GM12878 (cell line): ENCODE results near the gene ATF6. TPM values are rescaled to one million over a fixed set of nuclear protein-coding genes. Genes with fewer than 3 reads are reported as not detected.

Experiments used
- ATAC-seq: fragments of 200-7000 bp; cut with Tn5 transposase; 3 replicates; pipeline ENCODE4 v1.9.1; 2020; ENCODE audit warnings: mild to moderate bottlenecking, moderate library complexity
- BruUV-seq: library from RNA; stranded (reverse); fragments of 400-500 nt; replicated peaks from 2 replicates; lab custom pipeline; 2021; lab: Mats Ljungman, UMichigan
- CTCF ChIA-PET: fragments of 300-600 bp; sonication (Branson Sonifier 250); formaldehyde crosslinking; extraction: SDS; loops from one replicate; lab custom pipeline; 2021; ENCODE audit warnings: inconsistent platforms; lab: Yijun Ruan, JAX
- POLR2A ChIA-PET: fragments of 350-600 bp; formaldehyde crosslinking; extraction: SDS; loops from one replicate; lab custom pipeline; 2021; ENCODE audit warnings: inconsistent platforms; lab: Charles Lee
- RAD21 ChIA-PET: fragments of 300-600 bp; sonication (Branson Sonifier 250); formaldehyde crosslinking; loops from one replicate; lab custom pipeline; 2023; ENCODE audit warnings: antibody characterized with exemption; ENCODE audit not compliant: unreplicated experiment; lab: Charles Lee
- SMC1A ChIA-PET: fragments of 300-600 bp; sonication (Branson Sonifier 250); formaldehyde crosslinking; loops from one replicate; lab custom pipeline; 2023; ENCODE audit not compliant: unreplicated experiment, uncharacterized antibody; lab: Charles Lee
- DNase-seq: peaks from one replicate; pipeline ENCODE4 v3.0.0-alpha.2; 2011; ENCODE audit warnings: low read depth, low spot score
- FAIRE-seq: peaks from 3 replicates; lab custom pipeline; 2011; peaks lifted over from hg19 to GRCh38; lab: Jason Lieb, UNC
- H2AFZ ChIP-seq: 2 replicates; pipeline ENCODE4 v1.6.0; 2011; ENCODE audit warnings: low read depth, low read length, control low read depth; ENCODE audit not compliant: control insufficient read depth
- H3K27ac ChIP-seq: 2 replicates; pipeline ENCODE4 v1.5.1; 2011; ENCODE audit warnings: control low read depth; ENCODE audit not compliant: control insufficient read depth, insufficient read depth
- H3K27me3 ChIP-seq, 2 experiments: replicated peaks in 1 of 2; 2 replicates each; pipeline versions ENCODE4 v1.6.0 to v1.6.1; 2011; ENCODE audit warnings: low read length in 1 of 2; ENCODE audit not compliant: control insufficient read depth in 2 of 2, insufficient read depth in 2 of 2
- H3K36me3 ChIP-seq, 2 experiments: 2 replicates each; pipeline ENCODE4 v1.5.1; 2011; ENCODE audit warnings: low read length in 1 of 2; ENCODE audit not compliant: control insufficient read depth in 2 of 2, insufficient read depth in 2 of 2
- H3K4me1 ChIP-seq: 2 replicates; pipeline ENCODE4 v1.6.1; 2011; ENCODE audit warnings: mild to moderate bottlenecking, low read length, moderate library complexity, mixed read lengths; ENCODE audit not compliant: control insufficient read depth, insufficient read depth
- H3K4me2 ChIP-seq: 2 replicates; pipeline ENCODE4 v1.6.0; 2011; ENCODE audit warnings: control low read depth; ENCODE audit not compliant: control insufficient read depth, insufficient read depth
- H3K4me3 ChIP-seq: fragments of 200-600 bp; sonication (generic); 2 replicates; pipeline ENCODE4 v1.5.1; 2016
- H3K79me2 ChIP-seq: 2 replicates; pipeline ENCODE4 v1.6.0; 2011; ENCODE audit warnings: low read length; ENCODE audit not compliant: control insufficient read depth, insufficient read depth
- H3K9ac ChIP-seq: 2 replicates; pipeline ENCODE4 v1.8.0; 2011; ENCODE audit warnings: low read length, control low read depth, mixed read lengths; ENCODE audit not compliant: control insufficient read depth, insufficient read depth
- H3K9me3 ChIP-seq: replicated peaks from 3 replicates; pipeline ENCODE4 v1.5.1; 2011; ENCODE audit warnings: mild to moderate bottlenecking, low read length; ENCODE audit not compliant: control insufficient read depth, insufficient read depth
- H4K20me1 ChIP-seq: 2 replicates; pipeline ENCODE4 v1.6.0; 2011; ENCODE audit not compliant: control insufficient read depth, insufficient read depth
- BCL11A ChIP-seq: IDR thresholded peaks from 2 replicates; pipeline ENCODE4 v1.6.1; 2011; ENCODE audit warnings: low read depth, low read length
- ESRRA ChIP-seq: IDR thresholded peaks from 2 replicates; pipeline ENCODE4 v1.6.1; 2012; ENCODE audit warnings: mild to moderate bottlenecking, low read length, improper control_type of control experiment
- HCFC1 ChIP-seq: fragments of 150-350 bp; IDR thresholded peaks from 2 replicates; pipeline ENCODE4 v1.6.1; 2014; ENCODE audit warnings: low read length
- HDAC6 ChIP-seq: fragments of 200-600 bp; sonication (generic); IDR thresholded peaks from one replicate; pipeline ENCODE4 v1.8.0; 2017; ENCODE audit warnings: antibody characterized with exemption; ENCODE audit not compliant: unreplicated experiment
- JUND ChIP-seq: IDR thresholded peaks from 2 replicates; pipeline ENCODE4 v1.6.1; 2012; ENCODE audit warnings: low read depth, mild to moderate bottlenecking, low read length, improper control_type of control experiment, moderate library complexity
- NR2F1 ChIP-seq: fragments of 450-650 bp; conservative IDR thresholded peaks from 2 replicates; pipeline ENCODE4 v1.6.1; 2017; ENCODE audit warnings: mild to moderate bottlenecking
- PML ChIP-seq: IDR thresholded peaks from 2 replicates; pipeline ENCODE4 v1.6.1; 2012; ENCODE audit warnings: low read length, inconsistent platforms
- RFX5 ChIP-seq: IDR thresholded peaks from 2 replicates; pipeline ENCODE4 v1.6.1; 2011; ENCODE audit warnings: low read depth, low read length, improper control_type of control experiment
- SP1 ChIP-seq: IDR thresholded peaks from one replicate; pipeline ENCODE4 v1.6.1; 2011; ENCODE audit warnings: low read depth, low read length
- SREBF1 ChIP-seq: IDR thresholded peaks from 2 replicates; pipeline ENCODE4 v1.6.1; 2012; ENCODE audit warnings: mild to moderate bottlenecking, low read length
- YY1 ChIP-seq: IDR thresholded peaks from 2 replicates; pipeline ENCODE4 v1.6.1; 2011; ENCODE audit warnings: low read depth, mild to moderate bottlenecking, low read length
- ZNF207 ChIP-seq: fragments of 450-650 bp; IDR thresholded peaks from 2 replicates; pipeline ENCODE4 v1.6.1; 2014; ENCODE audit warnings: antibody characterized with exemption, mild to moderate bottlenecking, borderline replicate concordance
- ZNF274 ChIP-seq: IDR thresholded peaks from one replicate; pipeline ENCODE4 v1.8.0; 2011; ENCODE audit not compliant: insufficient read length, insufficient read depth
- ZNF384 ChIP-seq: IDR thresholded peaks from 2 replicates; pipeline ENCODE4 v1.6.1; 2012; ENCODE audit warnings: low read depth, mild to moderate bottlenecking, low read length, improper control_type of control experiment, borderline replicate concordance
- ZNF622 ChIP-seq: fragments of 450-650 bp; IDR thresholded peaks from 2 replicates; pipeline ENCODE4 v1.6.1; 2017; ENCODE audit warnings: mild to moderate bottlenecking, inconsistent platforms
- ZSCAN29 ChIP-seq: fragments of 450-650 bp; IDR thresholded peaks from 2 replicates; pipeline ENCODE4 v1.6.1; 2017; ENCODE audit warnings: mild to moderate bottlenecking, moderate library complexity
- WGBS: methylation state at CpG from one replicate; pipeline ENCODE4 v1.1.6; 2016; ENCODE audit warnings: low lambda C conversion rate; ENCODE audit not compliant: insufficient replicate concordance, insufficient coverage; ENCODE audit errors: missing lambda C conversion rate; 5-methylcytosine and 5-hydroxymethylcytosine counted together
- in situ Hi-C: fragments of 300-500 bp; cut with MboI; formaldehyde crosslinking; loops from 9 replicates; pipeline ENCODE4 v1.14.3; 2018; ENCODE audit warnings: mixed read lengths
- intact Hi-C: fragments of 100-400 bp; cut with micrococcal nuclease; formaldehyde crosslinking; loops from one replicate; pipeline ENCODE4 v1.14.2; 2022; ENCODE audit not compliant: unreplicated experiment
- polyA plus RNA-seq, 11 experiments: library from polyadenylated mRNA; depleted of rRNA in 4 of 11; unstranded in 6 of 11; stranded (reverse) in 5 of 11; fragments of >200 nt; fragmentation: Nextera tagmentation in 4 of 11; fragmentation: Illumina TruSeq in 1 of 11; extraction: Ambion mirVana in 4 of 11; extraction: Trizol in 1 of 11; gene quantifications; 1 replicate in 1 of 11; 2 replicates in 10 of 11; pipeline versions ENCODE4 v1.2.1 to v1.2.3, GENCODE V29; 2011 to 2016; ENCODE audit warnings: inconsistent platforms in 2 of 11, missing spikeins in 2 of 11, low read depth in 1 of 11
- total RNA-seq, 4 experiments: library from RNA; depleted of rRNA in 3 of 4; stranded (reverse); fragments of >200 nt in 3 of 4; fragmentation: Illumina TruSeq in 1 of 4; extraction: Trizol in 1 of 4; gene quantifications; 2 replicates each; pipeline versions ENCODE4 v1.2.1 to v1.2.3, GENCODE V29; 2013 to 2021
- TF ChIP-seq, protein P1 (sequence below): IDR thresholded peaks from 2 replicates; pipeline ENCODE4 v1.6.1; 2011; ENCODE audit warnings: borderline replicate concordance, low read depth, mild to moderate bottlenecking, moderate library complexity, low read length; ENCODE audit not compliant: insufficient read depth, poor library complexity, severe bottlenecking
- TF ChIP-seq, protein P2 (sequence below): fragments of 450-650 bp; IDR thresholded peaks from 2 replicates; pipeline ENCODE4 v1.6.1; 2017; ENCODE audit warnings: mild to moderate bottlenecking, moderate library complexity
- TF ChIP-seq, protein P3 (sequence below): fragments of 450-650 bp; IDR thresholded peaks from 2 replicates; pipeline ENCODE4 v1.6.1; 2017; ENCODE audit warnings: borderline replicate concordance
- TF ChIP-seq, protein P4 (sequence below): IDR thresholded peaks from 2 replicates; pipeline ENCODE4 v1.6.1; 2011; ENCODE audit warnings: borderline replicate concordance, low read depth, mild to moderate bottlenecking, moderate library complexity, mixed read lengths, low read length; ENCODE audit not compliant: insufficient read depth; ENCODE audit errors: extremely low read length

ATF6 gene
- total and polyA plus RNA-seq, 10 of the 15 experiments (the other 5 are each of a cell fraction or from before 2014, with no cell fraction given): 7.8 to 24.3 (median 14.7) TPM

DNA sequence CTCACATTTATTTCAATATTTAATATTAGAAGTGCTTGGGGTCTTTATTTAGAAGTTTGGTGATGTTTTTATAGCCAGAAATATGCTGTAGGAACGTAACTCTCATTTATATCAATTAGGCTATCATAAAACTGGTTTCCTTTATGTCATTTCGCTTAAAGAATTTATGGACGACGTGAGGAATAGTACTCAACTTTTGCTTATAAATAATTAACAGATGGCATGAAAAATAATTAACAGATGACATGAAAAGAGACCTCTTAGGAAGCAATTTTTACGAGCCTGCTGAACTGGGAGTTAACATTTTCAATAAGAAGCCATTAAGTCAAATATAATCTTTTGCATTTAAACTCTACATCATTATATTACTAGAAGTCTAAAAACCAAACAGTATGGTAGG lies 134.0 kb downstream of the ATF6 start:
- ChIA-PET POLR2A (no interaction called here), RAD21 (no interaction called here), SMC1A (interaction anchor here (1.1 to 1.3 kb wide), 2 partner anchors 15 to 18 kb away, joined by 3 to 4 read pairs; no protein-coding TSS in a partner anchor), CTCF (no interaction called here)
- WGBS: over 99% methylated on average over 5 of the region's 5 CpGs
- Histone ChIP-seq H3K36me3 (no peaks in the 10 kb centered on the region), H2AFZ (no peak overlapping the region), H3K4me3 (no peak overlapping the region), H3K9me3 (no peaks in the 10 kb centered on the region), H3K4me2 (no peak overlapping the region), H3K27ac (no peak overlapping the region), H3K79me2 (no peaks in the 10 kb centered on the region), H3K27me3 (no peaks in the 10 kb centered on the region), H3K4me1 (0 out of 2 replicates have a peak, but pooled peaks cover 4% of the 10 kb centered on the region), H4K20me1 (no peaks in the 10 kb centered on the region), H3K9ac (no peak overlapping the region)
- ATAC-seq (no peak), DNase-seq (no peak), FAIRE-seq (no peak)
- in situ Hi-C loops: no loop called here
- no TSS peak for BruUV-seq
- TF ChIP-seq RFX5: no peak
- TF ChIP-seq ZNF384: no peak
- no peak for TF ChIP-seq ESRRA
- TF ChIP-seq HDAC6: no peak
- no peak for TF ChIP-seq BCL11A
- TF ChIP-seq, protein P1, sequence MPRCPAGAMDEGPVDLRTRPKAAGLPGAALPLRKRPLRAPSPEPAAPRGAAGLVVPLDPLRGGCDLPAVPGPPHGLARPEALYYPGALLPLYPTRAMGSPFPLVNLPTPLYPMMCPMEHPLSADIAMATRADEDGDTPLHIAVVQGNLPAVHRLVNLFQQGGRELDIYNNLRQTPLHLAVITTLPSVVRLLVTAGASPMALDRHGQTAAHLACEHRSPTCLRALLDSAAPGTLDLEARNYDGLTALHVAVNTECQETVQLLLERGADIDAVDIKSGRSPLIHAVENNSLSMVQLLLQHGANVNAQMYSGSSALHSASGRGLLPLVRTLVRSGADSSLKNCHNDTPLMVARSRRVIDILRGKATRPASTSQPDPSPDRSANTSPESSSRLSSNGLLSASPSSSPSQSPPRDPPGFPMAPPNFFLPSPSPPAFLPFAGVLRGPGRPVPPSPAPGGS: no peak
- TF ChIP-seq ZNF207: no peak
- TF ChIP-seq, protein P2, sequence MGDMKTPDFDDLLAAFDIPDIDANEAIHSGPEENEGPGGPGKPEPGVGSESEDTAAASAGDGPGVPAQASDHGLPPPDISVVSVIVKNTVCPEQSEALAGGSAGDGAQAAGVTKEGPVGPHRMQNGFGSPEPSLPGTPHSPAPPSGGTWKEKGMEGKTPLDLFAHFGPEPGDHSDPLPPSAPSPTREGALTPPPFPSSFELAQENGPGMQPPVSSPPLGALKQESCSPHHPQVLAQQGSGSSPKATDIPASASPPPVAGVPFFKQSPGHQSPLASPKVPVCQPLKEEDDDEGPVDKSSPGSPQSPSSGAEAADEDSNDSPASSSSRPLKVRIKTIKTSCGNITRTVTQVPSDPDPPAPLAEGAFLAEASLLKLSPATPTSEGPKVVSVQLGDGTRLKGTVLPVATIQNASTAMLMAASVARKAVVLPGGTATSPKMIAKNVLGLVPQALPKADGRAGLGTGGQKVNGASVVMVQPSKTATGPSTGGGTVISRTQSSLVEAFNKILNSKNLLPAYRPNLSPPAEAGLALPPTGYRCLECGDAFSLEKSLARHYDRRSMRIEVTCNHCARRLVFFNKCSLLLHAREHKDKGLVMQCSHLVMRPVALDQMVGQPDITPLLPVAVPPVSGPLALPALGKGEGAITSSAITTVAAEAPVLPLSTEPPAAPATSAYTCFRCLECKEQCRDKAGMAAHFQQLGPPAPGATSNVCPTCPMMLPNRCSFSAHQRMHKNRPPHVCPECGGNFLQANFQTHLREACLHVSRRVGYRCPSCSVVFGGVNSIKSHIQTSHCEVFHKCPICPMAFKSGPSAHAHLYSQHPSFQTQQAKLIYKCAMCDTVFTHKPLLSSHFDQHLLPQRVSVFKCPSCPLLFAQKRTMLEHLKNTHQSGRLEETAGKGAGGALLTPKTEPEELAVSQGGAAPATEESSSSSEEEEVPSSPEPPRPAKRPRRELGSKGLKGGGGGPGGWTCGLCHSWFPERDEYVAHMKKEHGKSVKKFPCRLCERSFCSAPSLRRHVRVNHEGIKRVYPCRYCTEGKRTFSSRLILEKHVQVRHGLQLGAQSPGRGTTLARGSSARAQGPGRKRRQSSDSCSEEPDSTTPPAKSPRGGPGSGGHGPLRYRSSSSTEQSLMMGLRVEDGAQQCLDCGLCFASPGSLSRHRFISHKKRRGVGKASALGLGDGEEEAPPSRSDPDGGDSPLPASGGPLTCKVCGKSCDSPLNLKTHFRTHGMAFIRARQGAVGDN: no peak
- TF ChIP-seq JUND: no peak
- TF ChIP-seq PML: no peak
- no peak for TF ChIP-seq ZSCAN29
- TF ChIP-seq, protein P3, sequence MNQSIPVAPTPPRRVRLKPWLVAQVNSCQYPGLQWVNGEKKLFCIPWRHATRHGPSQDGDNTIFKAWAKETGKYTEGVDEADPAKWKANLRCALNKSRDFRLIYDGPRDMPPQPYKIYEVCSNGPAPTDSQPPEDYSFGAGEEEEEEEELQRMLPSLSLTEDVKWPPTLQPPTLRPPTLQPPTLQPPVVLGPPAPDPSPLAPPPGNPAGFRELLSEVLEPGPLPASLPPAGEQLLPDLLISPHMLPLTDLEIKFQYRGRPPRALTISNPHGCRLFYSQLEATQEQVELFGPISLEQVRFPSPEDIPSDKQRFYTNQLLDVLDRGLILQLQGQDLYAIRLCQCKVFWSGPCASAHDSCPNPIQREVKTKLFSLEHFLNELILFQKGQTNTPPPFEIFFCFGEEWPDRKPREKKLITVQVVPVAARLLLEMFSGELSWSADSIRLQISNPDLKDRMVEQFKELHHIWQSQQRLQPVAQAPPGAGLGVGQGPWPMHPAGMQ: no peak
- TF ChIP-seq ZNF274: no peak
- TF ChIP-seq SP1: no peak
- TF ChIP-seq NR2F1: no peak
- TF ChIP-seq YY1: no peak
- TF ChIP-seq, protein P4, sequence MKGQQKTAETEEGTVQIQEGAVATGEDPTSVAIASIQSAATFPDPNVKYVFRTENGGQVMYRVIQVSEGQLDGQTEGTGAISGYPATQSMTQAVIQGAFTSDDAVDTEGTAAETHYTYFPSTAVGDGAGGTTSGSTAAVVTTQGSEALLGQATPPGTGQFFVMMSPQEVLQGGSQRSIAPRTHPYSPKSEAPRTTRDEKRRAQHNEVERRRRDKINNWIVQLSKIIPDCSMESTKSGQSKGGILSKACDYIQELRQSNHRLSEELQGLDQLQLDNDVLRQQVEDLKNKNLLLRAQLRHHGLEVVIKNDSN: no peak
- TF ChIP-seq ZNF622: no peak
- no peak for TF ChIP-seq SREBF1
- TF ChIP-seq HCFC1: no peak
- intact Hi-C loops: loop anchor here (10.0 kb wide), 1 partner anchor 105 kb away; no protein-coding TSS in a partner anchor
